SU-DHL-6 (cell line): ENCODE results near the gene ME2.

ENCODE experiments used
- H2AFZ ChIP-seq: fragments of 200-600 bp; sonication (generic); 2 replicates; pipeline ENCODE4 v1.6.1; 2014; ENCODE audit warnings: low read depth, mild to moderate bottlenecking, moderate library complexity, mixed read lengths, antibody characterized with exemption, low read length; ENCODE audit not compliant: severe bottlenecking
- H3F3A ChIP-seq: fragments of 200-600 bp; shearing (Covaris generic); 2 replicates; pipeline ENCODE4 v1.6.0; 2016; ENCODE audit warnings: antibody characterized with exemption, mild to moderate bottlenecking; ENCODE audit not compliant: insufficient read depth
- H3K27ac ChIP-seq: fragments of 200-600 bp; sonication (generic); 2 replicates; pipeline ENCODE4 v1.5.1; 2016; ENCODE audit warnings: low read depth, mild to moderate bottlenecking, low read length, moderate library complexity, mixed read lengths
- H3K27me3 ChIP-seq: fragments of 200-600 bp; sonication (generic), shearing (Covaris generic); 2 replicates; pipeline ENCODE4 v1.6.0; 2014; ENCODE audit warnings: mild to moderate bottlenecking, low read length
- H3K36me3 ChIP-seq: fragments of 200-600 bp; sonication (generic); 2 replicates; pipeline ENCODE4 v1.6.1; 2014; ENCODE audit warnings: mild to moderate bottlenecking, low read length, mixed read lengths
- H3K4me2 ChIP-seq: fragments of 300-600, 200-600 bp; shearing (Covaris generic), sonication (generic); 2 replicates; pipeline ENCODE4 v1.6.0; 2014; ENCODE audit warnings: low read length, low read depth, mild to moderate bottlenecking; ENCODE audit not compliant: poor library complexity, severe bottlenecking
- H3K4me3 ChIP-seq: fragments of 200-600 bp; sonication (generic); 2 replicates; pipeline ENCODE4 v1.5.1; 2014; ENCODE audit warnings: antibody characterized with exemption, low read length, mild to moderate bottlenecking, mixed read lengths; ENCODE audit not compliant: insufficient read depth, poor library complexity, severe bottlenecking
- H3K79me2 ChIP-seq: fragments of 200-600 bp; sonication (generic); 2 replicates; pipeline ENCODE4 v1.6.1; 2014; ENCODE audit warnings: mild to moderate bottlenecking, low read length, moderate library complexity; ENCODE audit not compliant: insufficient read depth
- H3K9ac ChIP-seq: fragments of 200-600 bp; sonication (generic); 2 replicates; pipeline ENCODE4 v1.7.0; 2014; ENCODE audit warnings: mild to moderate bottlenecking, low read length
- H3K9me2 ChIP-seq: fragments of 200-600 bp; sonication (generic); replicated peaks from 2 replicates; pipeline ENCODE4 v1.6.1; 2014; ENCODE audit warnings: low read length; ENCODE audit not compliant: insufficient read depth
- H3K9me3 ChIP-seq: fragments of 200-600 bp; sonication (generic); 2 replicates; pipeline ENCODE4 v1.6.1; 2014; ENCODE audit warnings: low read length, mixed read lengths; ENCODE audit not compliant: insufficient read depth
- H4K20me1 ChIP-seq: fragments of 200-600 bp; sonication (generic); 2 replicates; pipeline ENCODE4 v1.6.1; 2014; ENCODE audit warnings: low read depth, mild to moderate bottlenecking, antibody characterized with exemption, low read length, moderate library complexity, mixed read lengths
- CTCF ChIP-seq: fragments of 200-600 bp; sonication (generic); IDR thresholded peaks from one replicate; pipeline ENCODE4 v1.5.1; 2017; ENCODE audit warnings: antibody characterized with exemption, mild to moderate bottlenecking, low read length, moderate library complexity; ENCODE audit not compliant: insufficient read depth, poor library complexity, severe bottlenecking
- EZH2phosphoT487 ChIP-seq: fragments of 200-600 bp; sonication (generic), shearing (Covaris generic); conservative IDR thresholded peaks from 2 replicates; pipeline ENCODE4 v1.6.1; 2018; ENCODE audit warnings: mild to moderate bottlenecking, antibody characterized with exemption, low read length, moderate library complexity, mixed read lengths

ME2 gene

GRCh38 chr18:50875966-50876536 is 2.9 kb upstream of the ME2 start:
- H3K36me3 ChIP-seq: no peaks in the 10 kb centered on the region
- no peaks in the 10 kb centered on the region for H3K27me3 ChIP-seq
- H3K9ac ChIP-seq: no peak overlapping the region
- H3K4me3 ChIP-seq: no peak overlapping the region
- H3K9me3 ChIP-seq: no peaks in the 10 kb centered on the region
- H4K20me1 ChIP-seq: no peaks in the 10 kb centered on the region
- TF ChIP-seq EZH2phosphoT487: no peak
- no peak overlapping the region for H3K4me2 ChIP-seq
- peaks cover 4% of the 10 kb centered on the region for H3F3A ChIP-seq
- no peaks in the 10 kb centered on the region for H3K9me2 ChIP-seq
- H3K79me2 ChIP-seq: peaks cover 18% of the 10 kb centered on the region
- no peak overlapping the region for H2AFZ ChIP-seq
- no peak overlapping the region for H3K27ac ChIP-seq

DNA sequence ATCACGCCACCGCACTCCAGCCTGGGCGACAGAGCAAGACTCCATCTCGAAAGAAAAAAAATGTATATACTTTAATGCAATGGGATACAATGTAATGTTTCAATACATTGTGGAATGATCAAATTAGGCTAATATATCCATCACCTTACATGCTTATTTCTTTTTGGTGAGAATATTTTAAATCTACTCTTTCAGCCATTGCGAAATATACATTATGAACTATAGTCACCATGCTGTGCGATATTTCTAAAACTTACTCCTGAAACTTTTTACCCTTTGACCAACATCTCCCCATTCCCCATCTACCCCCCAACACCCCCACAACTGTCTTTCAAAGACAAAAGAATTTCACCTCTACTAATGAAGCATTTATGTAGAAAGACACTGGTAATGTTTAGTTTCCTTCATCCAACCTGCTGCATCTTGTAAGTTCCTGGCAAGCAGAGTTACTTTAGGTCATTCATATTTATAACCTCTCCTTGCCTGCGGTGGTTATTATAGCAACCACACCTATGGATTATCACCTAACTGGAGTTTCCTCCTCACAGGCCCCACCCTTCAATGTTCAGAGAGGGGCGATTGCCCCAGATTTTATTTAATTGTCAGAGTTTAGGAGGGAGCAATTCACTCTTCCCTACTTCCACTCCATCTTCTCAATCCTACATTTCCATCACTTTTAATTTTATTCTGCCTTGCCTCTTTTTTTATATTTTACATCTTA is 1.2 kb upstream of the ME2 start:
- peak overlapping the region; percentile 76 for H3K9ac ChIP-seq
- H3K27me3 ChIP-seq: no peaks in the 10 kb centered on the region
- H3K9me2 ChIP-seq: no peaks in the 10 kb centered on the region
- H3K4me2 ChIP-seq: peak overlapping the region; percentile 83
- peaks cover 34% of the 10 kb centered on the region for H3K79me2 ChIP-seq
- H3K27ac ChIP-seq: no peak overlapping the region
- peaks cover 15% of the 10 kb centered on the region for H3F3A ChIP-seq
- H4K20me1 ChIP-seq: peaks cover 5% of the 10 kb centered on the region; the same call in 1 of the 2 replicates
- no peaks in the 10 kb centered on the region for H3K9me3 ChIP-seq
- H2AFZ ChIP-seq: peak overlapping the region; percentile 79
- peak overlapping the region; percentile 94 for H3K4me3 ChIP-seq
- no peaks in the 10 kb centered on the region; the same call in 1 of the 2 replicates for H3K36me3 ChIP-seq
- TF ChIP-seq EZH2phosphoT487 (no peak), CTCF (no peak)

- Histone ChIP-seq H3K4me3 (peak overlapping the region; percentile 94), H3K9ac (peak overlapping the region; percentile 76), H3K36me3 (no peaks in the 10 kb centered on the region; the same call in 1 of the 2 replicates), H2AFZ (peak overlapping the region; percentile 70), H3K9me2 (no peaks in the 10 kb centered on the region), H3K27ac (peak overlapping the region; percentile 76), H3K9me3 (no peaks in the 10 kb centered on the region), H3K79me2 (peaks cover 52% of the 10 kb centered on the region), H3F3A (peaks cover 19% of the 10 kb centered on the region), H4K20me1 (peaks cover 5% of the 10 kb centered on the region; the same call in 1 of the 2 replicates), H3K4me2 (peak overlapping the region; percentile 83), H3K27me3 (no peaks in the 10 kb centered on the region)
- no peak for TF ChIP-seq EZH2phosphoT487
- no peak for TF ChIP-seq CTCF
These were observed 592 bp downstream of the ME2 start for GRCh38 chr18:50879302-50880118.
